GM12891 (cell line): ENCODE data around the gene MRPL55.

ENCODE experiments used
- POLR2A ChIP-seq: IDR thresholded peaks from 2 replicates; pipeline ENCODE4 v1.6.1; 2011; ENCODE audit warnings: low read depth, low read length, control low read depth
- POLR2AphosphoS5 ChIP-seq: IDR thresholded peaks from 2 replicates; pipeline ENCODE4 v1.6.1; 2011; ENCODE audit warnings: low read depth, low read length, control low read depth
- SPI1 ChIP-seq: IDR thresholded peaks from 2 replicates; pipeline ENCODE4 v1.6.1; 2011; ENCODE audit warnings: low read depth, low read length, control low read depth

GRCh38 chr1:228144993-228145343, 35.9 kb upstream of the MRPL55 start:
- no peak for TF ChIP-seq POLR2AphosphoS5
- TF ChIP-seq POLR2A, result no peak
- TF ChIP-seq SPI1, result no peak
